Mesenchymal stem cell (in vitro differentiated cells and primary cell): ENCODE data around the gene PLAC1.

Experiments
- DNase-seq: peaks from one replicate; pipeline ENCODE4 v3.0.0-alpha.2; 2013
- H2AFZ ChIP-seq: one replicate; pipeline ENCODE4 v1.6.1; 2013; ENCODE audit warnings: low read depth, mild to moderate bottlenecking, control low read depth, inconsistent platforms, low read length, moderate library complexity
- H2AK5ac ChIP-seq: 2 replicates; pipeline ENCODE4 v1.6.1; 2013; ENCODE audit warnings: low read length, moderate library complexity, mild to moderate bottlenecking, inconsistent platforms; ENCODE audit not compliant: severe bottlenecking
- H2BK120ac ChIP-seq: one replicate; pipeline ENCODE4 v1.6.1; 2013; ENCODE audit warnings: low read depth, mild to moderate bottlenecking, inconsistent platforms, low read length, moderate library complexity
- H2BK12ac ChIP-seq, 2 experiments: one replicate each; pipeline ENCODE4 v1.6.1; 2013; ENCODE audit warnings: inconsistent platforms in 2 of 2, low read length in 2 of 2, mild to moderate bottlenecking in 2 of 2, moderate library complexity in 2 of 2, control low read depth in 1 of 2
- H2BK15ac ChIP-seq: one replicate; pipeline ENCODE4 v1.6.1; 2013; ENCODE audit warnings: mild to moderate bottlenecking, low read depth, inconsistent platforms; ENCODE audit not compliant: poor library complexity, severe bottlenecking
- H2BK5ac ChIP-seq: 2 replicates; pipeline ENCODE4 v1.6.1; 2013; ENCODE audit warnings: low read depth, mild to moderate bottlenecking, low read length, control low read depth, inconsistent platforms; ENCODE audit not compliant: poor library complexity, severe bottlenecking
- H3K14ac ChIP-seq, 2 experiments: one replicate each; pipeline ENCODE4 v1.6.1; 2013; ENCODE audit warnings: inconsistent platforms in 2 of 2, low read length in 2 of 2, control low read depth in 1 of 2, mild to moderate bottlenecking in 1 of 2, moderate library complexity in 1 of 2
- H3K18ac ChIP-seq, 2 experiments: one replicate each; pipeline ENCODE4 v1.6.1; 2013; ENCODE audit warnings: inconsistent platforms in 2 of 2, low read length in 2 of 2, control low read depth in 1 of 2, low read depth in 1 of 2, mild to moderate bottlenecking in 1 of 2
- H3K23ac ChIP-seq, 2 experiments: one replicate each; pipeline ENCODE4 v1.6.1; 2013; ENCODE audit warnings: inconsistent platforms in 2 of 2, low read length in 2 of 2, mild to moderate bottlenecking in 2 of 2, moderate library complexity in 2 of 2, control low read depth in 1 of 2
- H3K27ac ChIP-seq: 2 replicates; pipeline ENCODE4 v1.5.1; 2013; ENCODE audit warnings: mild to moderate bottlenecking, moderate library complexity, low read length, control low read depth, inconsistent platforms; ENCODE audit not compliant: poor library complexity, severe bottlenecking
- H3K27me3 ChIP-seq, 2 experiments: 2 replicates each; pipeline versions ENCODE4 v1.6.1 to v1.7.0; 2013; ENCODE audit warnings: low read length in 2 of 2, mild to moderate bottlenecking in 2 of 2, moderate library complexity in 2 of 2, control low read depth in 1 of 2, inconsistent platforms in 1 of 2; ENCODE audit not compliant: control insufficient read depth in 1 of 2, insufficient read depth in 1 of 2
- H3K36me3 ChIP-seq, 2 experiments: 2 replicates each; pipeline versions ENCODE4 v1.6.1 to v1.7.0; 2013; ENCODE audit warnings: low read length in 2 of 2, control low read depth in 1 of 2, inconsistent platforms in 1 of 2, low read depth in 1 of 2, mild to moderate bottlenecking in 1 of 2; ENCODE audit not compliant: insufficient read depth in 2 of 2, control insufficient read depth in 1 of 2
- H3K4ac ChIP-seq, 2 experiments: one replicate each; pipeline ENCODE4 v1.6.1; 2013; ENCODE audit warnings: inconsistent platforms in 2 of 2, low read length in 2 of 2, mild to moderate bottlenecking in 2 of 2, moderate library complexity in 2 of 2, control low read depth in 1 of 2, low read depth in 1 of 2
- H3K4me1 ChIP-seq: 2 replicates; pipeline ENCODE4 v1.6.1; 2013; ENCODE audit warnings: low read depth, low read length, control low read depth; ENCODE audit not compliant: control insufficient read depth, insufficient read depth
- H3K4me2 ChIP-seq: 2 replicates; pipeline ENCODE4 v1.6.1; 2013; ENCODE audit warnings: low read length, mild to moderate bottlenecking, inconsistent platforms; ENCODE audit not compliant: poor library complexity, severe bottlenecking
- H3K4me3 ChIP-seq, 2 experiments: 2 replicates each; pipeline versions ENCODE4 v1.5.1 to v1.7.0; 2013; ENCODE audit warnings: low read length in 2 of 2, mild to moderate bottlenecking in 2 of 2, control low read depth in 1 of 2, low read depth in 1 of 2; ENCODE audit not compliant: insufficient read depth in 1 of 2
- H3K79me1 ChIP-seq: replicated peaks from 2 replicates; pipeline ENCODE4 v1.6.1; 2013; ENCODE audit warnings: mild to moderate bottlenecking, control low read depth, low read length, inconsistent platforms; ENCODE audit not compliant: poor library complexity, severe bottlenecking
- H3K9ac ChIP-seq: 2 replicates; pipeline ENCODE4 v1.7.0; 2013; ENCODE audit warnings: mild to moderate bottlenecking, low read length, moderate library complexity
- H3K9me3 ChIP-seq: 2 replicates; pipeline ENCODE4 v1.7.0; 2013; ENCODE audit warnings: mild to moderate bottlenecking, low read length; ENCODE audit not compliant: control insufficient read depth
- H4K8ac ChIP-seq: one replicate; pipeline ENCODE4 v1.6.1; 2013; ENCODE audit warnings: inconsistent platforms, mild to moderate bottlenecking, low read length, moderate library complexity
- H4K91ac ChIP-seq: one replicate; pipeline ENCODE4 v1.6.1; 2013; ENCODE audit warnings: mild to moderate bottlenecking, low read length, inconsistent platforms
- WGBS: methylation state at CpG from one replicate; pipeline ENCODE4 v1.1.7; 2013; ENCODE audit warnings: mixed read lengths; 5-methylcytosine and 5-hydroxymethylcytosine counted together

Gene PLAC1

DNA sequence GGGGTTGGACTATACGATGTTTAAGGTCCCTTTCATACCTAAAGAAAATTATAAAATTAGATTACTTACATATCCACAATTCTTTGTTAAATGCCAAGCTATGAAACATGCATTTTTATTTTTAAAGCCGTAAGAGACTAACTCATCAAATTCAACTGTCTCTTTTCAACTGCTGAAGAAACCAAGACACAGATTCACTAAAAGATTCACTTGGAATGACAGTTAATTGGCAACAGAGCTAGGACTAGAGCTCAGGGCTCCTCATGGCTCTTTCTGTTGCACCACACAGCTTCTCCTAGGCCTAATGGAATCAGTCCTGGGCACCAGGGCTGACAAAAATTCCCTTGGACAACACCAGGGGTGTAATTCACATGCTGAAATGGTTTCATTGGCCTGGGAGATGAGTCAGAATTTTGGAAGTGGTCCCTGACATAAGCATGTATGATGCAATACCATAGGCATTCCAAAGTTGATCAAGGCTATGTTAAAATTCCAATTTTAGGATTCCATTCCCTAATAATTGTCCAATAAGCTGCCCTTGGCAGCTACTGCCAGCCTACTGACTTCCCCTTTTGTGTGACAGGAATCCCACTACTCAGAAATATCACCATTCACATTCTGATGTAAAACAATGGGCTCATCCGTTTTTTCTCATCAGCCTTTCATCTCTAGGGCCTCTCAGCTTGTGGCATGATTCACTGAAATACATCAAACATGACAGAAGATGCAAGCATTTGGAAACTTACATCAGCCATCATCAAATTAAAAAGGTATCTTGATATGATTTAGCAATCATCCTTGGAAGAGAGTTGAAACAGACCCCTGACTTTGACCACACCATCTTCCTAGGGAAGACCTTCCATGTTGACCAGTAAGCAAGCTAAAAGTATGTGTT, 54.2 kb downstream of the PLAC1 start:
- H3K27me3 ChIP-seq: no peaks in the 10 kb centered on the region
- H2BK120ac ChIP-seq: peak overlapping the region; percentile 73
- DNase-seq: peak; percentile 60
- 80% methylated on average over 1 of the region's 3 CpGs for WGBS
- H3K14ac ChIP-seq: no peak overlapping the region
- peak overlapping the region in 1 of 2 experiments; percentile 51 for H3K4ac ChIP-seq
- peak overlapping the region; percentile 73 for H3K9ac ChIP-seq
- H2BK15ac ChIP-seq: no peak overlapping the region
- H3K4me2 ChIP-seq: no peak overlapping the region
- H2AK5ac ChIP-seq: no peak overlapping the region
- H2AFZ ChIP-seq: no peak overlapping the region
- H3K18ac ChIP-seq: peak overlapping the region in 1 of 2 experiments; percentile 70
- H3K27ac ChIP-seq: peak overlapping the region; percentile 45
- H3K4me3 ChIP-seq: no peak overlapping the region
- H2BK12ac ChIP-seq: peak overlapping the region in 1 of 2 experiments; percentile 84
- peaks cover 4% of the 10 kb centered on the region for H3K4me1 ChIP-seq
- no peaks in the 10 kb centered on the region for H3K36me3 ChIP-seq
- no peak overlapping the region for H3K23ac ChIP-seq
- no peaks in the 10 kb centered on the region for H3K9me3 ChIP-seq
- H2BK5ac ChIP-seq: no peak overlapping the region
- peak overlapping the region; percentile 50 for H4K91ac ChIP-seq
- H4K8ac ChIP-seq: peak overlapping the region; percentile 60
- H3K79me1 ChIP-seq: no peaks in the 10 kb centered on the region

DNA sequence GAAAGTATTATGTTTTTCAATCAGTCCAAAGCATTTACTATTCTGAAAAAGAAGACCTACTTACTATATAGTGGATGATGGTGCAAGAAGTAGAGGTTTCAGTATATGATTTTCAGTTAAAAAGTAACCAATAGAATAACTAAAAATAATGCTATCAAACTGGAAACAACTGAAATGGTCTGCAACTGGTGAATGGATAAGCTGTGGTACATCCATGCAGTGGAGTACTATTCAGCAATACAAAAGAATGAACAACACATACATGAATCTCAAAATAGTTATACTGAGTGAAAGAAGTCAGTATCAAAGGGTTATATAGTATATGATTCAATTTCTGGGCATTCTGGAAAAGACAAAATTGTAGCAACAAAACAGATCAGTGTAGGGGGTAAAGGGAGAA, 55.9 kb downstream of the PLAC1 start:
- no peak overlapping the region for H2BK15ac ChIP-seq
- H4K8ac ChIP-seq: no peak overlapping the region
- peaks cover 0 to 5% of the 10 kb centered on the region in 2 experiments for H3K27me3 ChIP-seq
- no peak overlapping the region for H4K91ac ChIP-seq
- H2BK120ac ChIP-seq: no peak overlapping the region
- H3K27ac ChIP-seq: no peak overlapping the region
- H3K36me3 ChIP-seq: no peaks in the 10 kb centered on the region
- no peak overlapping the region for H3K4me3 ChIP-seq
- H3K4me1 ChIP-seq: peaks cover 4% of the 10 kb centered on the region
- no peak overlapping the region for H2BK5ac ChIP-seq
- H3K14ac ChIP-seq: no peak overlapping the region
- no peak overlapping the region for H2BK12ac ChIP-seq
- H3K18ac ChIP-seq: no peak overlapping the region
- H3K4ac ChIP-seq: no peak overlapping the region
- H3K9ac ChIP-seq: no peak overlapping the region
- H2AFZ ChIP-seq: no peak overlapping the region
- no peak overlapping the region for H3K4me2 ChIP-seq
- no peaks in the 10 kb centered on the region for H3K9me3 ChIP-seq
- H2AK5ac ChIP-seq: no peak overlapping the region
- no peak for DNase-seq
- H3K79me1 ChIP-seq: no peaks in the 10 kb centered on the region
- no peak overlapping the region for H3K23ac ChIP-seq

DNA sequence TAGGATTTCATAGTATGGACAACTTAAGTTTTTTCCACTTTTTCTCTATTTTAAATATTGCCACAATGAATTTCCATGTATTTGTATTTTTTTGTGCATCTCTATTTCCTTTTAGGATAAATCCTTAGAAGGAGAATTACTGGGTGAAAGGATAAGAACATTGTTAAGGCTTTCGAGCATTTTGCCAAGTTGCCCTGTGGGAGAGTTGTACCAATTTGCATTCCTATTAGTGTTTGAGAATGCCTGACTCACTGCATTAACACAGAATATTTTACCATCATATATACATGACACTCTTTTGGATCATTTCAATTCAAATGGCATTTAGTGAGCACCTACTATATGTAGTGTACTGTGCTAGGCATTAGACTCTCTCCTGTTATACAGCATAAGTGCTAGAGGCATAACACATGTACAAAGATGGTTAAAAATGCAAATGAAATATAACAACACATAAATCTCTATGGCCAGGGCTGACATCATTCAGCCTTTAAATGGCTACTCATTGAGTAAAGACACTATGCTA, 57.0 kb downstream of the PLAC1 start:
- Histone ChIP-seq H2BK15ac (no peak overlapping the region), H3K79me1 (no peaks in the 10 kb centered on the region), H4K91ac (no peak overlapping the region), H2AFZ (no peak overlapping the region), H3K27me3 (peaks cover 0 to 10% of the 10 kb centered on the region in 2 experiments), H2BK12ac (no peak overlapping the region), H2BK5ac (no peak overlapping the region), H3K9ac (peak overlapping the region; percentile 47), H2BK120ac (no peak overlapping the region), H3K4ac (no peak overlapping the region), H3K27ac (no peak overlapping the region), H3K4me3 (no peak overlapping the region), H3K23ac (no peak overlapping the region), H3K4me1 (peaks cover 4% of the 10 kb centered on the region), H3K4me2 (no peak overlapping the region), H3K9me3 (no peaks in the 10 kb centered on the region), H2AK5ac (no peak overlapping the region), H3K36me3 (no peaks in the 10 kb centered on the region), H4K8ac (no peak overlapping the region), H3K18ac (no peak overlapping the region), H3K14ac (no peak overlapping the region)
- WGBS: no CpG with 5 or more reads among the region's 1 CpG
- no peak for DNase-seq

DNA sequence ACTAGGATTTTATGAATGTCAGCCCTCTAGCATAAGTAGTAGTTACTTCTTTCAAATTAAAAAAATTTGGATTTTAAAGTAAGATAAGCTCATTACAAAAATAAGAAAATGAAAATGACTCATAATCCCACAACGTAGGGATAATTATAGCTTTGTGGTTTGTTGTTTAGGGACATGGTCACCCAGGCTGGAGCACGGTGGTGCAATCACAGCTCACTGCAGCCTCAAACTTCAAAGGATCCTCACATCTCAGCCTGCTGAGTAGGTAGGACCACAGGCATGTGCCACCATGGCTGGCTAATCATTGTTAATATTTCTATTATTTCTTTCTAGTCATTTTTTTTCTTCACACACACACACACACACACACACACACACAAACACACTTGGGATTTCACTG, 57.6 kb downstream of the PLAC1 start:
- Histone ChIP-seq H3K9ac (peak overlapping the region; percentile 47), H3K4me3 (no peak overlapping the region), H2BK15ac (no peak overlapping the region), H2BK5ac (no peak overlapping the region), H3K36me3 (no peaks in the 10 kb centered on the region), H2BK12ac (no peak overlapping the region), H3K4me1 (peaks cover 4% of the 10 kb centered on the region), H3K27ac (no peak overlapping the region), H3K23ac (no peak overlapping the region), H3K79me1 (no peaks in the 10 kb centered on the region), H2AK5ac (no peak overlapping the region), H3K4ac (no peak overlapping the region), H3K18ac (no peak overlapping the region), H2AFZ (no peak overlapping the region), H3K27me3 (peaks cover 0 to 13% of the 10 kb centered on the region in 2 experiments), H3K14ac (no peak overlapping the region), H3K9me3 (no peaks in the 10 kb centered on the region), H4K91ac (no peak overlapping the region), H4K8ac (no peak overlapping the region), H3K4me2 (no peak overlapping the region), H2BK120ac (no peak overlapping the region)
- WGBS: no CpG with 5 or more reads among the region's 2 CpGs
- peak; percentile 66 for DNase-seq
